ENCODE data around the gene PHEX.

DNA sequence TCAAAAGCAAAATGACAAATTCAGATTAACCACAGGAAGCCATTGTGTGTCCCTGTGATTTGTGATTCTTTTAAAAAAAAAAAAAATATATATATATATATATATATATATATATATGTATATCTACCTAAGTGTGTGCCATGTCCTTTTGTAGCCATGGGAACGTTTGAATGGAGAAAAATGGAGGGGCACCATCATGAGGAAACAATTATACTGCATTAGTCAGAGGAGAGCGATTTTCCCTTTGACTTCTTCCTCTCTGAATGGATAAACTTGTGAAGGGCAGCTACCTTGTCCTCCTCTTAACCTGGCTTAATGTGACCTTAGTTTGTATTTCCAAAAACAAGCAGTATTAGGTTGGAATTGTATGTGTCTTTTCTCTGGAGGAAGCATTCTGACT is 217.2 kb downstream of the PHEX start:
- no peak for TF ChIP-seq TEAD4 (IDR thresholded peaks at IDR 0.05)
- TF ChIP-seq EP300 (IDR thresholded peaks at IDR 0.05; ENCODE audit: borderline replicate concordance): no peak
- no peak for TF ChIP-seq CREB1 (IDR thresholded peaks at IDR 0.05; ENCODE audit: low read depth)
- TF ChIP-seq RAD21 (IDR thresholded peaks at IDR 0.05; ENCODE audit: low read depth): no peak
- TF ChIP-seq YY1 (IDR thresholded peaks at IDR 0.05; ENCODE audit: low read depth): no peak
- TF ChIP-seq, protein P1, sequence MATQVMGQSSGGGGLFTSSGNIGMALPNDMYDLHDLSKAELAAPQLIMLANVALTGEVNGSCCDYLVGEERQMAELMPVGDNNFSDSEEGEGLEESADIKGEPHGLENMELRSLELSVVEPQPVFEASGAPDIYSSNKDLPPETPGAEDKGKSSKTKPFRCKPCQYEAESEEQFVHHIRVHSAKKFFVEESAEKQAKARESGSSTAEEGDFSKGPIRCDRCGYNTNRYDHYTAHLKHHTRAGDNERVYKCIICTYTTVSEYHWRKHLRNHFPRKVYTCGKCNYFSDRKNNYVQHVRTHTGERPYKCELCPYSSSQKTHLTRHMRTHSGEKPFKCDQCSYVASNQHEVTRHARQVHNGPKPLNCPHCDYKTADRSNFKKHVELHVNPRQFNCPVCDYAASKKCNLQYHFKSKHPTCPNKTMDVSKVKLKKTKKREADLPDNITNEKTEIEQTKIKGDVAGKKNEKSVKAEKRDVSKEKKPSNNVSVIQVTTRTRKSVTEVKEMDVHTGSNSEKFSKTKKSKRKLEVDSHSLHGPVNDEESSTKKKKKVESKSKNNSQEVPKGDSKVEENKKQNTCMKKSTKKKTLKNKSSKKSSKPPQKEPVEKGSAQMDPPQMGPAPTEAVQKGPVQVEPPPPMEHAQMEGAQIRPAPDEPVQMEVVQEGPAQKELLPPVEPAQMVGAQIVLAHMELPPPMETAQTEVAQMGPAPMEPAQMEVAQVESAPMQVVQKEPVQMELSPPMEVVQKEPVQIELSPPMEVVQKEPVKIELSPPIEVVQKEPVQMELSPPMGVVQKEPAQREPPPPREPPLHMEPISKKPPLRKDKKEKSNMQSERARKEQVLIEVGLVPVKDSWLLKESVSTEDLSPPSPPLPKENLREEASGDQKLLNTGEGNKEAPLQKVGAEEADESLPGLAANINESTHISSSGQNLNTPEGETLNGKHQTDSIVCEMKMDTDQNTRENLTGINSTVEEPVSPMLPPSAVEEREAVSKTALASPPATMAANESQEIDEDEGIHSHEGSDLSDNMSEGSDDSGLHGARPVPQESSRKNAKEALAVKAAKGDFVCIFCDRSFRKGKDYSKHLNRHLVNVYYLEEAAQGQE (IDR thresholded peaks at IDR 0.05; ENCODE audit: low read depth): no peak
- no peak for TF ChIP-seq FOXM1 (IDR thresholded peaks at IDR 0.05; ENCODE audit: borderline replicate concordance, low read depth)
- no peak for TF ChIP-seq ZBTB7A (IDR thresholded peaks at IDR 0.05; ENCODE audit: low read depth)

All from Ishikawa (cell line).